Left lobe of liver (tissue), 2 donors: ENCODE results near the gene PSMD1. TPM values are rescaled to one million over a fixed set of nuclear protein-coding genes. Genes with fewer than 3 reads are reported as not detected.
"Not testable (repeated sequence)": the region's sequence is repeated elsewhere in the genome, so short reads cannot be mapped to it uniquely, and the experiment has no call there.

Source experiments
- ATAC-seq: fragments of 200-7000 bp; cut with Tn5 transposase; one replicate; pipeline ENCODE4 v1.9.1; 2020; ENCODE audit warnings: mild to moderate bottlenecking, moderate library complexity
- DNase-seq: peaks from one replicate; pipeline ENCODE4 v3.0.0-alpha.2; 2020; ENCODE audit warnings: low spot score
- total RNA-seq: library from RNA; stranded (reverse); gene quantifications from one replicate; pipeline ENCODE4 v1.2.1, GENCODE V29; 2021
- donor health status: DM: no; HTN: no; CAD: no; lungs with moderate emphysema.
- donor health status: DM: no; HTN: yes; CAD: no.

The PSMD1 gene
- total RNA-seq, 1 donor from 2014 or later: 41.3 TPM

DNA sequence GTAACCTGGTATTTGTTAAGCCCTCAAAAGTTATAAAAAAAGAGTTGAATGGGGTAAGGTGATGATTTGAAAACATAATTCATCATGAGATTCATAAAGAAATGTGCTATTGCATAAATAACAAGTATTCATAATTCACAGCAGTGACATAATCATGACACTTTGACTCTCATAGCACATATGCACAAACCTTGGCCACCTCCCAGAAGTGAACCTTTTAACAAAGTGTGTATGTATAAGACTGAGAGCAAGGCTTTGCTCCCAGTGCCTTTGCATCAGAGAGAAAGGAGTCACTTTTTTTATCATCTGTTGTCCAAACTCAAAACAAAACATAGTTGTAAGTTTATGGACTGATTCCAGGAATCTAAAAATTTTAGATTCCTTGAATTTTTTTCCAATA lies 83.1 kb downstream of the PSMD1 start:
- no peak for DNase-seq
- no peak for ATAC-seq

DNA sequence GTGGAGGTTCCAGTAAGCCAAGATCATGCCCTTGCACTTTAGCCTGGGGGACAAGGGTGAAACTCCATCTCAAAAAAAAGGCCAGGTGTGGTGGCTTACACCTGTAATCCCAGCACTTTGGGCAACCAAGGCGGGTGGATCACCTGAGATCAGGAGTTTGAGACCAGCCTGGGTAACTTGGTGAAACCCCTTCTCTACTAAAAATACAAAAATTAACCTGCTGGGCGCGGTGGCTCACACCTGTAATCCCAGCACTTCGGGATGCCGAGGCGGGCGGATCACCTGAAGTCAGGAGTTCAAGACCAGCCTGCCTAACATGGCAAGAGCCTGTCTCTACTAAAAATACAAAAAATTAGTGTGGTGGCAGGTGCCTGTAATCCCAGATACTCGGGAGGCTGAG lies 84.1 kb downstream of the PSMD1 start:
- DNase-seq, ATAC-seq: not testable (repeated sequence)

DNA sequence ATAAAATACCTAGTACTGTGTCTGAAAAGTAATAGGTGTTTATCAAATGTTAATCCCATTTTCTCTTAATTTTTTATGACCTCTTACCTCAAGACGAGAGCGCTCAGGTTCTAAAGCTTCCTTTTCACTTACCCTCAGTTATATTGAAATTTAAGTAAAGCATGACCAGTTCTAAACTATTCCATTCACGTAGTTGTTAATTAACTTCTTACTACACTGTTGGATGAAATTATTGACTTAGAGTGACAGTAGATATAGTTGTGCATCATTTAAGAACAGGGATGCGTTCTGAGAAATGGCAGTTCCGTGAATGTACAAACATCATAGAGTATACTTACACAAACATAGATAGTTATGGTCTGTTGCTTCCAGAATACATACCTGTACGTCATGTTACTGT lies 88.2 kb downstream of the PSMD1 start:
- DNase-seq (no peak), ATAC-seq (no peak)

DNA sequence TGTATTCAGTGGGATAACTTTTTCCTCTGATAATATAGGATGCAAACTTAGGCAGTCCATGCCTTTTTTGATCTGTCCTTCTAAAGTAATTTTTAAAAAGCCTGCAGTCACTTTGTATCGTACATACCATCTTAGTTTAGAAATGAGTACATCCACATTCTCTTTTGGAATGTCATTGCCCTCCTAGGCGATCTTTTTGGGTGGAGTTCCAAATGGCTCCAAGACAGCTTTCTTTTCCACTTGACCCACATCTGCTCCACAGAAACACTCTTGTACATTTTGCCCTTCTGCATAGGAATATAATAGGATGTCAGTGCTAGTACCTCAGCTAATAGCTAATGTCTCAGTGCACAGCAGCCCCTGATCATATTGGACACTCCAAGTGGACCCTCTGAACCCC lies 90.0 kb downstream of the PSMD1 start:
- ATAC-seq (no peak), DNase-seq (no peak)

DNA sequence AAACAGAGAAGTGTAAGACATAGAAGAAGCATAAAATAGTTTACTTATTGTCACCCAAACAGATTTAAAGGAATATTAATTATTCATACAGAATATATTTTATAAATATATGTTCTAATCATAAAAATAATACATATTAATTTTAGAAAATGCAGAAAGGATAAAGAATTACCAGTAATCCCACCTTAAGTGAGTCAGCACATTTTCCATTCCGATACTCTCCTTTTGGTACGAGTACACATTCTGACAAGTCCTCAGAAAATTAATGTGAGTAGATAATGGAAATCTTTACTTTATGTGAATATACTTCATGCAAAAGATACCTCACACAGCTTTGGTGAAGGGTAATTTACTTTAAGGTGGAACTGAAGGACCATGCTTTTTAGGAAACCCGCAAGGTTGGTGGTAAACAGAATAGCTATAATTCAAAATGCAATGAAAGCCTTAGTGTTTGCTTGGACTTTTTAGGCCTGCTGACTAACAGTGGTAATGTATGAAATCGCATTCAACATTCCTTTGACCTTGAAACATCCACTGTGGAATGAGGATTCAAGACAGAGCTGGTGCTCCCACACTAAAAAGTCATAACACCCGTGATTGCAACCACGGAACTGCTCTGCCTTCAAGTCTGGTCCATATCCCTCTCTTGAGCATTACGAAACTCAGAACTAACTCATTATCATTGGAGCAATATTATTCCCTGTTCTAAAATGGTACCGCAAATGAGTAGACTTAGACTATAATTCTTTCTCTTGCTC lies 96.3 kb downstream of the PSMD1 start:
- ATAC-seq: no peak

DNA sequence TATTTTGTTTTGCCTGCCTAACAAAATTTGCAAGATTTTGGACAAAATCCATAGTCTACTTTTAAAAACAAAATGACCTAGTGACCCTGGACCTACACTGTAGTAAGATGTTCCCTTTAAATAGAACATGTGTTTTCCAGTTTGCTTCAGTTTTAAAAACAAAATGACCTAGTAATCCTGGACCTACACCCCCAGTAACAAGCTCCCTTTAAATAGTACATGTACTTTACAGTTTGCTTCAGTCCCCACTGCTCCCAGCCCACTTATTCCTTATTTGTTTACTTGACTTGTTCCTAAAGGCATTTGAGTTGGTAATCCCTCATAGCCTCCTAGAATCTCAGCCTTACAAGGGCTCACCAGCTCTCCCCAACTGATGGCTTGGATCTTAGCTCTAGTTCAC lies 102.6 kb downstream of the PSMD1 start:
- DNase-seq (no peak), ATAC-seq (peak; percentile 47)

More for the DNA sequence above, 96.3 kb downstream of the PSMD1 start:
- DNase-seq: no peak

DNA sequence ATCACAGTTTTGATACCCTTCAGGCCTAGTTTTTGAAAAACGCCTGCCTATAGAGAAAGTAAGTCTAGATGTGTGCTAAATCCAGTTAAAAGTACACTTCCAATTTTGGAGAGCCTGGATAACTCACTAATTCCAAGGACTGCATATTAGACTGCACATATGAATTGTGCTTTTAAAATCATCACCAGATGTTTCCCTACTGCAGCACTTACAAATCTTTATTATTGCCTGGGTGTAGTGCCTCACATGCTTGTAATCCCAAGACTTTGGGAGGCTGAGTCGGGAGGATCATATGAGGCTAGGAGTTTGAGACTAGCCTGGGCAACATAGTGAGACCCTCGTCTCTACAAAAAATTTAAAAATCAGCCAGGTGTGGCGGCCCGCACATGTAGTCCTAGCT lies 104.0 kb downstream of the PSMD1 start:
- ATAC-seq (no peak), DNase-seq (no peak)

DNA sequence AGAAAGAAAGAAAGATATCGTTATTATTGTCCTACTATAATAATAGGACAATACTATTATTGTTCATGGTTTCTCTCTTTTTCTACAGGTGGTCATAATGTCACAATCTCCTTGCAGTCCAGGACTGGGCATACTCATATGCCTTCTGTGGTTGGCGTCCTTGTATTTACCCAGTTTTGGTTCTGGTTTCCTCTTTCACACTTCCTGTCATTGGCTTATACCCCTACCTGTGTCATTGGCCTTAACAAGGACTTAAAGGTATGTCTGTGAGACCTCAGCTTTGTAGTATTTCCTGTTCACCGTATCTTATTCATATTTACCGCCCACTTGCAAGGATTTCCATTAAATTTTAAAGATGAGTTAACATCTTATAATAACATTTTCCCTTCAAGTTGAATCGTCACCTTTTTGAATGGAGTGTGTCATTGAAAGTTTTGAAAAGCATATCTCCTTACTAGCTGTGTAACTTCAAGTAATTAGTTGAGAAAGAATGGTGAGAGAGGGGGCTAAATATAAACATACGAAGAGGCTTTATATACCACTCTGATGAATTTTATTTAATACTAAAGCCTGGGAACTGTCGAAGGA lies 104.7 kb downstream of the PSMD1 start:
- ATAC-seq: no peak

DNA sequence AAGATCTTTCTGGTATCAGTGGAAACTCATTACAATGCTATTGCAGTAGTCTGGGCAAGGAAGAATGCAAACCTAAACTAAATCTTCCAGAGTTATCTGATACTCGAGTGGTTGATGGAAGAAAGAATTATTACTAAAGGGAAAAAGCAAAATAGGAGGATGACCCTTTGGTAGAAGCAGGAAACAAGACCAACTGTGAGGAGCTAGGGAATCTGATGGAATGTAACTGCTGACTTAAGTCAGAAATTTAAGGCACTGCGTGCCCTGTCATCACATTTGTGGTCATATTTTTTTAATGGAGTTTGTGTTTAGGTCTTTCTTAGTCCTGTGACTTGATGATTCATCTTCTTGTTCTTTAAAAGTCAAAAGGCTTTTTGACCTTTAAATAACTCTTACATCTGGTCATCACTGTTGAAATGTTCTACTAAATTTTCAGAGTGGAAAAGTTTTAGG lies 105.2 kb downstream of the PSMD1 start:
- ATAC-seq (no peak), DNase-seq (no peak)

More for the DNA sequence above, 104.7 kb downstream of the PSMD1 start:
- no peak for DNase-seq

DNA sequence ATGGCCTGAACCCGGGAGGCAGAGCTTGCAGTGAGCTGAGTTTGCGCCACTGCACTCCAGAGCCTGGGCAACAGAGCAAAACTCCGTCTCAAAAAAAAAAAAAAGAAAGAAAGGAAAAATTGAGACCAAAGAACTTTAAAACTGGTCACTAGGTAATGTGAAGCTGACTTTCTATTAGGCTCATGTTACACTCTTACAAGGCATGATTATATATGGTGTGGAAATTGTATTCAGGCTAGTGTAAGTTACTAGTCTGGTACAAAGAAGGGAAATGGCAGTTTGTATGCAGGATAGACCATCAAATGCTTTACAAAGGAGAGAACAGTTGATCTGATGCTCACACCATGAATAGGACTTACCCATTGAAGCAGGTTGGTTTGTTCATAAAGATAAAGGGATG lies 106.3 kb downstream of the PSMD1 start:
- DNase-seq (no peak), ATAC-seq (no peak)

DNA sequence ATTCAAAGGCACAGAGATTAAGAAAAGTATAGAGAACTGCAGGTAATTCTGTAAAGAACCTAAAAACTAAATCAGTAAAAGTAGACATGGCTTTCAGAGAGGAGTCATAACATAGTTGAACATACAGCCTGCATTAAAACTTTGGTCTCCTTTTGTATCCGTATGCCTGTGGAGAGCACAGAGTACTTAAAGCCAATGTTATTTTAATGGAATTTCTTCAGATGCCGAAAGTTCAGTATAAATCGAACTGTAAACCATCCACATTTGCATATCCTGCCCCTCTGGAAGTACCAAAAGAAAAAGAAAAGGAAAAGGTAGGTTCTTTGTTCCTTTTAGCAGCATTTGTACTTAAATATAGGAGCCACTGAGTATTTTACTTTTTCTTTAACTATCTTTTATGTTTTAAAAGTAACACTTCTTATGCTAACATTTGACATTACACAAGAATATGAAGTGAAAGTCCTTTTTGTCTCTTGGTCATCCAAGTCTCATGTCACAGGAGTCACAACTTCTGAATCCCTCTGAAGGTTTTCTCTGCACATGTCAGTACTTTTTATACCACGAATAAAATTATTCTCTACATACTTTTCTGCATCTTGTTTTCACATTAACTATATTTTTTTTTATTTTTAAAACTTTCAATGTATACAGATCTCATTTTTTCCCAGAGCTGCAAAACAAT lies 106.9 kb downstream of the PSMD1 start:
- no peak for ATAC-seq
- DNase-seq: no peak

DNA sequence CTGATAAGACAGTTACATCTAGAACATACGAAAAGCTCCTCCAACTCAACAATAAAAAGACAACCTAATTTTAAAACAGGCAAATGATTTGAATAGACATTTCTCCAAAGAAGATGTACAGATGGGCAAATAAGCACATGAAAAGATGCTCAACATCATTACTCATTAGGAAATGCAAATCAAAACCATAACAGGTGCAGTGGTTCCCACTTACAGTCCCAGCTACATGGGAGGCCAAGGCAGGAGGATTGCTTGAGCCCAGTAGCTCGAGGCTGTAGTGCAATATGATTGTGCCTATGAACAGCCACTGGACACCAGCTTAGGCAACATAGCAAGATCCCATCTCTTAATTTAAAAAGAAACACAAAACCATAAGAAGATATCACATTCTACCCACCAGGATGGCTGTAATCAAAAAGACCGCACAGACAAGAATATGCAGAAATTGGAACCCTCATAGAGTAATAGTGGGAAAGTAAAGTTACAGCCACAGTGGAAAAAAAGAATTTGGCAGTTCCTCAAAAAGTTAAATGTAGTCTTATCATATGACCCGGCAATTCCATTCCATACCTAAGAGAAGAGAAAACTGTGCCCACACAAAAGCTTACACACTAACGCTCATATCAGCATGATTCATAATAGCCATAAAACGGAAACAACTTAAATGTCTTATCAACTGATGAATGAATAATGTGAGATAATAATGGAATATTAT lies 111.2 kb downstream of the PSMD1 start:
- no peak for DNase-seq
- no peak for ATAC-seq

DNA sequence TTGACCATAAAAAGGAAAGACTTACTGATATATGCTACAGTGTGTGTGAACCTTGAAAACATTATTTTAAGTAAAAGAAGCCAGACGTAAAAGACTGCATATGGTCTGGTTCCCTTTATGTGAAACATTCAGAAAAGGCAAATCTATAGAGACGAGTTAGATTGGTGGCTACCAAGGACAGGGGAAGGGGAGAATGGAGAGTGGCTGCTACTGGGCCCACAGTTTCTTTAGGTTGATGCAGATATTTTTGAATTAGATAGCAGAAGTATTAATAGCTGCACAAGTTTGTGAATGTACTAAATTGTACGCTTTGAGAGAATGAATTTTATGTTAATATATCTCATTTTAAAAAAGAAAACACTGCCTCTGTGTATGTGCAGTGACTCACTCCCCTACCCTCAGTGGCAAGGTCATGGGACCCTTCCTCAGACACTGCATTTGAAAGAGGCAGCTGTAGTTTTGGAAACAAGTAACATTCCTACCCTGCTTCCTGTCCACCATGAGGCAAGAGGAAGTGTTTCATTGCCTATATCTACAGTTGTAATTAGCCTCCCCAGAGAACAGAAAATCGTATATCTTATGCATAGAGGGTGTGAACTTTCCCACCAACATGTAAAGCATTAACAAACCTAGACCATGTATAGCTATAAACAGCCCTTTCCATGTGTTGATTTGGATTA lies 111.9 kb downstream of the PSMD1 start:
- ATAC-seq (no peak), DNase-seq (no peak)

DNA sequence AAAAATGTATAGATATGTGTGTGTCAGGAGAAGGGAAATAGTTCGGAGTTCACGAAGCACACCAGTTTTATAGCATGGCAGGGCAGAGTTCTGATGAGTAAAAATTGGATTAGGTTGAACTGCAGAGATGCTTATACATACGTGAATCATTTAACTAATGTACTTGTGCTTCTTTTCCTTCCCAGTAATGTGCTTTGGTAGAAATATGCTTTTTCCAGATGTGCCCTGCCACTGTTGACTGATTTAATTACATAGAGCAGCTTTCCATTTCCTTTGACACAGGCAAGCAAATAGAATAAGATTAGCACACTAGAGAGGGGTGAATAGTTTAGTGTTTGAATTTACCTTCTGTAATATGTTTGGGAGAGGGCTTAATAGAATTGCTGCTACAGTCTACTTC lies 112.8 kb downstream of the PSMD1 start:
- DNase-seq: no peak
- ATAC-seq: no peak

DNA sequence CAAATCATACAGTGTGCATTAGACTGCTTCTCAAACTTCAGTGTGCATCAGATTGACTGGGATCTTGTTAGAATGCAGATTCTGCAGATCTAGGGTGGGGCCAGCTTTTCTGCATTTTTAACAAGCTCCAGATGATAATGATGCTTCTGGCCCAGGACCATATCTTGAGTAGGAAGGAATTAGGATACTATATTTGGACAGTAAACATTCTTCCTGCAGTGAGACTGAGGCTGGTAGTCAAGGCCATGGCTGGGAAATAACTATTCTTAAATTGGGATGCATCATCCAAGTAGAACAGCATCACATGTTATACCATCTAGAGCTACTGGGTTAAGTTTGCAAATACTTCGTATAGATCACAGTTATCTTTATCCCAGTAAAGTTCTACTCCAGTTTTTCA lies 113.4 kb downstream of the PSMD1 start:
- DNase-seq: no peak
- ATAC-seq: peak; percentile 12

DNA sequence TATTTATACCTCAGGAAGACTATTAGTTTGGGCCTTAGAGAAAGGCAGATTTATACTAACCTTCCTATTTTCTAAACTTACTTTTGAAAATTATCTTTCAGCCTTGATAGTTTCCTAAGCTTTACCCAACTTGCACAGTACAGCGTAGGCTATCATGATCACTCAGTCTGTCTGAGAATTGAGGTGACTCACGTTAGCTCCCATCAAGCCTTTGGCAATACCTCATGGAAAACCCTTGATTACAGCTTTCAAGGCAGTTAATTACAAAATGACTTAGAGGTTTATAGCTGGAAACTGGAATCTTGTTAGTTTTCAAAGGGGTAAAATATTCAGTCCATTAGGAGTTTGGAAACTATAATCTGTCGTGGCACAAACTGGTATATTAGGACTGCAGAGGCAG lies 115.4 kb downstream of the PSMD1 start:
- DNase-seq: no peak
- ATAC-seq: no peak

DNA sequence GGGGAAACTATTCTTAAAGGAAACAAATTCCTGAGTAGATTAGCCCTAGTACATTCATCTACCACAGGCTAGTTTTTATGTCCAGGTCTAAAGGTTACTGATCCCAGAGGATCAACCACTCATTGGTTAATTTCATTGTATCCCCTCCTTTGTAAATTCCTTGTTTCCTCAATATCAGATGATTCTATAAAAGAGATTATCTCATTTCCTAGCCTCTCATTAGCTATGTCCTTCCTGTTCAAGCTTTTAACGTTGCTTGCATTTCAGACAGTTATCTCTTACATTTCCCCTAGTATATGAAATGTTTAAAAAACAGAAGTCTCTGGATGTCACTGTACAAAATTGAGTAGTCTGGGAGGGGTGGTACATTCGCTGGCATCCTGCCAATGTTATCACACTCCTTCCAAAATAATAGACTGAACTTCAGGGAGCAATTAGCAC lies 117.6 kb downstream of the PSMD1 start:
- DNase-seq (no peak), ATAC-seq (peak; percentile 19)

DNA sequence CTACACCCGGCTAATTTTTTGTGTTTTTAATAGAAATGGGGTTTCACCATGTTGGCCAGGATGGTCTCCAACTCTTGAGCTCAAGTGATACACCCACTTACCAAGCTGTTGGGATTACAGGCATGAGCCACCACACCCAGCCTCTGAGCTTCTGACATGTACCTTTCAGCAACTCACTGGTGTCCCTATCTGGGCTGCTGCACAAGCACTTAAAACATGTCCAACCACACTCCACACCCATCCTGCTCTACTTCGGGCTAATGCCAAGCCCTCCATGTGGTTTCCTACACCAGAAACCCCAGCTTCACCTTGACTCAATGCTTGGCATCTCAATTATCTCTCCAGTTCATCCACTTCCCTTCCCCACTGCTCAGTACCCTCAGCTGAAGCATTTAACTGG lies 119.4 kb downstream of the PSMD1 start:
- ATAC-seq (no peak), DNase-seq (no peak)

DNA sequence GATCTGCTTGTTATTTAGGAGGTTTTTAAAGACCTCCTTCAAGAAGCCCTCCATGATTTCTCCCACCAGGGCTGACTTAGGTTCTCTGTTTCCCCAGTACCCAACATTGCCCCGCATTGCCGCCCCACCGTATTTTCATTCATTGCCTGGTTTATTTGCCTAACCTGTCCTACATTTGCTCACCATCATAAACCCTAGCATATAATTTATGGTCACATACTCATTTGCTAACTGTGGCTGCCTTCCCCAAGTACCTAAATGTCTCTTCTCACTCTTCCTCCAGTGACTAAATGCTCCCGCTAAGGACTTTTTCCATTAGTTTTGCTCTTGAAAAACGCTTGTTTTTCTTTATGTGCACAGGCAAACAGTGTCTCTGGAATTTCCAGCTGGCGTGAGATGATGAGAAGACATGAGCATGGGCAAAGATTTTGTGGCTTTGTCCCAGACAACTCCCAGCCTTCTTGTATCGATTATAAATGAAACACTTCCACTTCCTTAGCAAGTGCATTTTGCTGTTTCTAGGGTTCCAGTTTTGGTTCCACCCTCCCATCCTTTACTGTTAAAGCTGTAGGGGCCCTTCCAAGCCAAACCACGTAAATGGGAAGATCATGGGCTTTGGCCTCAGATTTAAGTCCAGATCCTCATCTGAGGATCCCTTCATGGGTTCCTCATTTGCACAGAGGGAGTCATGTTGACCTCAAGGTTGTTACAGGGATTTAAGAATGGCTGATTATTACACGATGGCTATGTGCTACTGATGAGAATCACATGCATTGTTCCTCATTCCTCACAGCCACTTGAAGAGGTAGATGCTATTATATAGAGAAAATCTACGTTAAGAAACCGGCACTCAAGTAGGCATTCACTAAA lies 120.7 kb downstream of the PSMD1 start:
- ATAC-seq: no peak

DNA sequence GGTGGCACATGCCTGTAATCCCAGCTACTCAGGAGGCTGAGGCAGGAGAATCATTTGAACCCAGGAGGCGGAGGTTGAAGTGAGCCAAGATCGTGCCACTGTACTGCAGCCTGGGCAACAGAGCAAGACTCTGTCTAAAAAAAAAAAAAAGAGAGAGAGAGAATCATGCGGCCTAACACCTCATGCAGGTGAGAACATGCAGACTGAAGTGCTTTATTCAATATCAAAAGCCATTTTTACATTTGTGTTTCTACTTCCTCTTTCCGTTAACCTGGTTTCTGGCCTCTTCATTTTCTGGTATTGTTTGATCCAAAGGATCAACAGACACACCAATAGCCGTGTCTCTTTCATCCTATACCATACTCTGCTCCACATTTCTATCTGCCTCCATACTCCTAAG lies 122.1 kb downstream of the PSMD1 start:
- not testable (repeated sequence) for ATAC-seq, DNase-seq

More for the DNA sequence above, 120.7 kb downstream of the PSMD1 start:
- no peak for DNase-seq
